HUES6 (cell line): ENCODE measurements around the gene COL10A1.

Experiments used
- H3K27ac ChIP-seq: 2 replicates; pipeline ENCODE4 v1.7.0; 2013; ENCODE audit warnings: low read depth, mild to moderate bottlenecking, low read length, inconsistent platforms
- H3K27me3 ChIP-seq: 2 replicates; pipeline ENCODE4 v1.6.1; 2013; ENCODE audit warnings: low read length; ENCODE audit not compliant: control insufficient read depth, insufficient read depth
- H3K36me3 ChIP-seq: 2 replicates; pipeline ENCODE4 v1.6.1; 2013; ENCODE audit warnings: low read length; ENCODE audit not compliant: control insufficient read depth, insufficient read depth
- H3K4me1 ChIP-seq: 2 replicates; pipeline ENCODE4 v1.6.1; 2013; ENCODE audit warnings: low read length; ENCODE audit not compliant: control insufficient read depth, insufficient read depth
- H3K4me3 ChIP-seq: 2 replicates; pipeline ENCODE4 v1.5.1; 2013; ENCODE audit warnings: low read depth, low read length
- H3K9ac ChIP-seq: one replicate; pipeline ENCODE4 v1.6.1; 2013; ENCODE audit warnings: mild to moderate bottlenecking, low read length
- H3K9me3 ChIP-seq: 2 replicates; pipeline ENCODE4 v1.6.1; 2013; ENCODE audit warnings: low read depth, low read length; ENCODE audit not compliant: control insufficient read depth, insufficient read depth

COL10A1 gene

DNA sequence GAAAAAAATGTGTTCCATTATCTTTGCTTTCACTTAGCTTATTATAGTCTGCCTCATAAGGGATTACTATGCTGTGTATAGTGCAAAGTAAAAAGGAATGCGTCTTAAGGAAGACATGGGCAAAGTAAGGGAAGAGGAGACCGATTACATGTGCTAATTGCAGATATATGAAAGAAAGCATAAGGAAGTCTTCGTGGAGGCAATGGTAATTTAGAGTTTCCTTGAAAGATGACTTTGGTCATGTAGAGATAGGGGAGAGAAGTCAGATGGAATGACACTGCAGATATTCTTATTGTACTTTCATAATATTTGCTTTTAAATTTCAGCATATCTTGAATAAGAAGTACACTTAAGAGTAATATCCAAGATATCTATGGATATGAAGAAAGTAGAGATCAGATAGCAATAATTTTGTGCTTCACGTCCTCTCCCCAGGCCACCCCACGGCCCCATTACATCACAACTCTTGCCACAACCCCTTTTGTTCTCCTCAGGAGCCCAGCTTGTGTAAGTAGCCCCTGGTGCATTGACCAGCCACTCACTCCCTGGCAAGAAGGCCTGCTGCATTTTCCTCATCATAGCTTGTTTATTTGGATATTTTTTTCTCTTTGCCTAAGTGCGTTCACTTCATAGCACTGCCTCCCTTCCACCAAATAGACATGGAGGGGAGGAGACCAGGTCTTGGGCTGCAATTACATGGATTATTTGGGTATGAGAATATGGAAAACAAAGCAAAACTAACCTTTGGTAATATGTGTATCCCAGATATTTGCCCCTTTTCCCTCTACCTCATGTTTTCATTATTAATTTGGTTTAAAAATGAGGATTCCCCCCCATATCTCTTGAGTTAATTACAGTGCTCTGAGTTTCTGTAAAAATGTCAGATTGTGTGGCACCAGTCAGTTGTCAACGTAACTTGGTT lies 30.7 kb upstream of the COL10A1 start:
- Histone ChIP-seq H3K9me3 (no peaks in the 10 kb centered on the region), H3K4me3 (no peak overlapping the region), H3K36me3 (no peaks in the 10 kb centered on the region; the same call in 1 of the 2 replicates), H3K27me3 (no peaks in the 10 kb centered on the region), H3K9ac (no peak overlapping the region), H3K27ac (no peak overlapping the region), H3K4me1 (peaks cover 6% of the 10 kb centered on the region; the same call in 1 of the 2 replicates)

DNA sequence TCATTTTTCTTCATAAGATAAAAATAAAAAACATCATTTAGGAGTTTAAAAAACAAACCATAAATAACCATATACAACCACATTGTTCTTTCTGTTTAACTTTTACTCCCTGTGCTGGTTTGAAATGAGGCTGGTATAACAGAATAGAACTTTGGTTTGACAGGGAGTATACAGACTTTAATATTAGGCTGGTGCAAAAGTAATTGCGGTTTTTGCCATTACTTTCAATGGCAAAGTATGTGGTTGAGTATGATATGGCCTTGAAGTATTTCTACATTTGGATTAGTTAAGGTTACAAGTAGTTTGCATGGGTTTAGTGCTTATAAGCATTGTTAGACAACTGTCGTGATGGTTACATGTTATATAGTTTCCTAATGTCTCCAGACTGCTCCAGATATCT lies 29.0 kb upstream of the COL10A1 start:
- Histone ChIP-seq H3K4me3 (no peak overlapping the region), H3K36me3 (no peaks in the 10 kb centered on the region; the same call in 1 of the 2 replicates), H3K27ac (no peak overlapping the region), H3K9me3 (no peaks in the 10 kb centered on the region), H3K27me3 (no peaks in the 10 kb centered on the region), H3K9ac (no peak overlapping the region), H3K4me1 (peaks cover 6% of the 10 kb centered on the region; the same call in 1 of the 2 replicates)

DNA sequence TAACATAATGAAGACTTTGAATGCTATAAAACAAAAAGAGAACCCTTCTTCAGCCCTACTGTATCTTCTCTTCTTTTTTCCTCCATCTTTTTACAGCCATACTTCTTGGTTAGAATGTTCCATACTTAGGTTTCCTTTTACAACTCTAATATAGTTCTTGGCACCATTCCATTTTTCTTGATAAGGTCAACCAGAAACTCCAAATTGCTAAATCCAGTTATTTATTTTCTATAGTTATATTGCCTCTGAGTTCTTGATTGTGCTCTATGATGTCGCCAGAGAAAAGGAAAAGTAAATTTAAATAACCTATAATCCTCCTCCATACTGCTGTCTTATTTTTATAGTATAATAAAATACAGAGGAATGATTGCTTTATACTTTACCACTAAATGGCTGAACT lies 26.7 kb upstream of the COL10A1 start:
- no peak overlapping the region for H3K4me3 ChIP-seq
- no peak overlapping the region for H3K9ac ChIP-seq
- H3K9me3 ChIP-seq, result no peaks in the 10 kb centered on the region
- no peaks in the 10 kb centered on the region for H3K36me3 ChIP-seq
- H3K27ac ChIP-seq, result no peak overlapping the region
- H3K27me3 ChIP-seq, result no peaks in the 10 kb centered on the region
- no peaks in the 10 kb centered on the region for H3K4me1 ChIP-seq

DNA sequence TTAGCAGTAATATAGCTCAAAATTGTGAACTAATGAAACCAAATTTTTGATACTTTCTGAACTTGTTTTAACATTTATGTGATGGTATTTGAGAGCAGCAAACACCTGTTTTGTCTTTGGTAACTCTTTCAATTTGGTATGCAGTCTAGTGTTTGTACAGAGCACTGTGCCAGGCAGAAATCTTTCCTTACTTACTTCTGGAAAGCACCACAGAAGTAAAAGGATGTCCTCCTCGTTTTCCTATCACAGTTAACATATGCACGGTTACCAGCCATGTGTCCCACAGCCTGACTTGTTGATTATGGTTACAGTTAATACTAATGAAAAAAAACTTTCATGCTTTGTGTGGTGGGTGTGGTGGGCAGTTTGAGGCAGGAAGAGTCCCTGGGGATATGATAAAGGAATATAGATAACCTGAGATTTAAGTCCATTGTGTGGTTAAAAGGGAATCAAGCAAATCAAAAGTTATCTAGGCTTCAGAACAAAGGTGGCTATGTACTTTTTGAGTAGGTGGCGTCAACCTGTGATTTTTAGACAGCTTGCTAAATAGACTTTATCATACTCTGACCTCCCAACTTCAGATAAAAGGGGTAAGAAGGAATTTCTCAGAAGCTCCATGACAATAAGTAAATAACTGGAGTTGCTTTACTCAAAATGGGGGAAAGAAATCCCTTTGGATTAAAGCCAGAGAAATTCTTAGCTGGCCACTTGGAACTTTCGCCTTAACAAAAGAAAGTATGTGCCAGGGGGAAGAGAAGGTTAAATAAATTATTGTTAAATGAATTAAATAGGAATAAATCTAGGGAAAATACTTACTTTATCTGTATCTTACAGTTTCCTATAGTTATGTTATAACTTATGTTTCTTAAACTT lies 20.1 kb upstream of the COL10A1 start:
- Histone ChIP-seq H3K4me3 (no peak overlapping the region), H3K27me3 (no peaks in the 10 kb centered on the region), H3K27ac (no peak overlapping the region), H3K4me1 (peaks cover 4% of the 10 kb centered on the region; the same call in 1 of the 2 replicates), H3K9me3 (no peaks in the 10 kb centered on the region), H3K36me3 (no peaks in the 10 kb centered on the region), H3K9ac (no peak overlapping the region)

DNA sequence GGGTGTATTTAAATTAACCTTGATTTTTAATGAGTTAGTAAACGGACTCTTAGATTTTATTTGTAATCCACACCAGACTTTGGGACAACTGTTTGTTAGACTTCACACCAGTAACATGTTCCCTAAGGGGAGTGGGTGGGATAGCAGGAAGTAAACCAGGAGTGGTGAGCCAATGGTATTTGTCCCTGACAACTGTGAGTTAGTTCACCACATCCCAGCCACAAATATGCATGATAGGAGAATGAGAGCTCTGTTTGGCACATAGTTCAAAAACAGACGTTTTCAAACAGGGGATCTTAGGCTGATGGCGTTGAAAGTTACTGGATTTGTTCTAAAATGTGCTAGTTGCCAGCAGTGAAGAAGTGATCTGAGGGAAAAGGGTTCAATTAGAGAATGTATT lies 18.7 kb upstream of the COL10A1 start:
- Histone ChIP-seq H3K27ac (no peak overlapping the region), H3K27me3 (no peaks in the 10 kb centered on the region), H3K4me1 (peaks cover 4% of the 10 kb centered on the region; the same call in 1 of the 2 replicates), H3K4me3 (no peak overlapping the region), H3K36me3 (no peaks in the 10 kb centered on the region), H3K9ac (no peak overlapping the region), H3K9me3 (no peaks in the 10 kb centered on the region)

DNA sequence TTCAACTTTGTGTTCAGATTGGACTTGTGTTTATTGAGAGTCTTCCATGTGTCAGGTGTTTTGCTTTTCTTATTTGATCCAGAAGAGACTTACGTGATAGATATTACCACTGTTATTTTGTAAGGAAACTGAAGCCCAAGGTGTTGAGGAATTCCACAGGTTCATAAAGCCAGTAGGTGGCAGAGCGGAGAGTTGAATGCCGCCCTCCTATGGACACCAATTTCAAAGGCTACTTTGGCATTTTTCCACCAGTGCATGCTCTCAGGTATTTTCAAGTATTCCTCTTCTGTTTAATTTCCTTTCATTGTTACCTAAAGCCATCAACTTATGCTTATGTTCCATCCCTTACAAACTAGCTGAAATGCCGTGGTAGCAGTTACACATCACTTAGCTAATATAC lies 14.0 kb upstream of the COL10A1 start:
- Histone ChIP-seq H3K9me3 (no peaks in the 10 kb centered on the region), H3K36me3 (no peaks in the 10 kb centered on the region), H3K9ac (no peak overlapping the region), H3K4me1 (no peaks in the 10 kb centered on the region), H3K4me3 (no peak overlapping the region), H3K27ac (no peak overlapping the region), H3K27me3 (no peaks in the 10 kb centered on the region)

DNA sequence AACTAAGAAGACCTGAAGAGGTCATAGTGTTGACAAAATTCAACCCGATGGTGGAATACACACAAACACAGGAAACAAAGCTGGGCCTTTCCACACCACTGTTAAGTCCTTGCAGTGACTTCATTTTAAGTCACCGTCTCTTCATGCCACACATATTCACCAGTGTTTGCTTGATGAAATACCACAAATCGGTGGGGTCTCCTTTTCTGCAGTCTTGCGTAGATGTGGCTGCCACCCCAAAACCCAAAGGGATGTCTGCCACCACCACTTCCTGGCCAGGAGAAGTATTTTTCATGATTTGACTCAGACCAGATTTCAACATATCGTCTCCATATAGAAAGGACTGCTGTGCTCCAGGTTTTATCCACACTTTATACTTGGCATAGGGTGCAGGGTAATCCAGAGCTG lies 11.0 kb upstream of the COL10A1 start:
- Histone ChIP-seq H3K4me3 (no peak overlapping the region), H3K36me3 (no peaks in the 10 kb centered on the region), H3K4me1 (peaks cover 8% of the 10 kb centered on the region), H3K9me3 (no peaks in the 10 kb centered on the region), H3K27ac (no peak overlapping the region), H3K9ac (no peak overlapping the region), H3K27me3 (no peaks in the 10 kb centered on the region)

DNA sequence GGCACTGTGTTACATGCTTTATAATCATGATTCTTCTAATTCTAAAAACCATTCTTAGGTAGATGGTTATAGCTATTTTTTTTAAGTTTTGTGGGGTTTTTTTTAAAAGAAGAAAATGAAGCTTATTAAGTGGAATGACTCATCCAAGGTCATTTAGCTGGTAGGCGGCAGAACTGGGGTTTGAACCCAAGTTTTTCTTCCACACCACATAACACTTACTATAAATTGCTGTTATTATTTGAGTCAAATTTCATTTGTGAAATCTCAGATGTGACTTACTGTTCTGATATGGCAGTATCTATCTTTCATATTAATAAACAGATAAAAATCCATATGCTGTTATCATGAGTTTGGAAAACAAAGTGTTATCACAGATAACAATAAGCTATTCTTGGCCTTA lies 10.4 kb upstream of the COL10A1 start:
- Histone ChIP-seq H3K9ac (no peak overlapping the region), H3K9me3 (no peaks in the 10 kb centered on the region), H3K27ac (no peak overlapping the region), H3K27me3 (no peaks in the 10 kb centered on the region), H3K4me1 (peaks cover 8% of the 10 kb centered on the region), H3K36me3 (no peaks in the 10 kb centered on the region), H3K4me3 (no peak overlapping the region)

DNA sequence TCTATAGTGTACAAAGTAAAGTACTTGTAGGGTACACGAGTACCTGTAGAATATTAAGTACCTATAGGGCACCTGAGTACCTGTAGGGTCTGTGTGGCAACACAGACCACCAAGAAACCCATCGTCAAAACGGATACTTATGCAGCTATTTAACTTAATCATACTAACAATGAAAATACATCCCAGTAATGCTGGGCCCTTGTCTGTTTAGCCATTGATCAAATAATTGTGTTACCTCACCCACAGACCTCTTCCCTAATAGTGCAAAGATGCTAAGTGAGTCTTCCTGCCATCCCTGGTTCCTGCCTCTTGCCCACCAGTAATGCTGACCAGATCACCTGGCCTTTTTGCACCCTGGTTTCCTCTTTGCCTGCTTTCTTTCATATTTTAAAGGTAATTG lies 7.5 kb upstream of the COL10A1 start:
- no peaks in the 10 kb centered on the region for H3K27me3 ChIP-seq
- H3K4me3 ChIP-seq, result no peak overlapping the region
- no peaks in the 10 kb centered on the region for H3K36me3 ChIP-seq
- H3K9ac ChIP-seq, result no peak overlapping the region
- H3K9me3 ChIP-seq, result no peaks in the 10 kb centered on the region
- peaks cover 8% of the 10 kb centered on the region for H3K4me1 ChIP-seq
- H3K27ac ChIP-seq, result no peak overlapping the region

DNA sequence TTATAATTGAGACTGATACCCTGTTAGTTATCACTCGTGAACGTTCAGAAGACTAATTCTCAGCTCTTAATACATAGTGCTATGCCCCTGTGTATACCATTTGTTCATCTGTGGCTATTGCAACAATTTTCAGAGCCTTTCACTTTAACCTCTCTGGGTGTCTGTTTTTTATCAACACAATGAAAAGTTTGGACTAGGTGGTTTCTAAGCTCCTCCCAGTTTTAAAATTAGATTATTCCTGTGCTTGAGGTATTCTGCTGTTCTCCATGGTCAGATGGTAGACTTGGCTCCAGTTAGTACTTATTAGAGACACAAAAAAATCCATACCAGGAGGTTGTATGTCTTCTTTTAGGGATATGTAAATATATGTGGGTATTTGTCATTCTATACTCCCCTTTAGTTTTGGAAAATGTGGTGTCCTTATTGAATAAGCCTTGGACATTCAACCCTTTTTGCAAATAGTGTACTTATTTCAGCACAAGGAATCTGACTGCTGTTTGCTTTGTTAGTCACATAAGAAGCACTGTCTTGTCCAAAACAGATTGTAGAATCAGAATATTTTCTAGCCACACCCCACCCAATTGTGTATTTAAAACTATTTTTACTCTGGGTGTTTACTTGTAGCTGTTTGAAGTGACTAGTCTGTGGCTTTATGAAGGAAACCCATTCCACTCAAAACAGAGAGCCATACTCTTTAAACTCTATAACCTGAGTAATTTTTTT lies 2.0 kb upstream of the COL10A1 start:
- H3K4me1 ChIP-seq, result peaks cover 1% of the 10 kb centered on the region
- H3K4me3 ChIP-seq, result no peak overlapping the region
- H3K27me3 ChIP-seq, result no peaks in the 10 kb centered on the region
- no peaks in the 10 kb centered on the region for H3K9me3 ChIP-seq
- no peak overlapping the region for H3K27ac ChIP-seq
- no peak overlapping the region for H3K9ac ChIP-seq
- H3K36me3 ChIP-seq, result no peaks in the 10 kb centered on the region
